ENCODE results near the gene RXFP4. TPM values are rescaled to one million over a fixed set of nuclear protein-coding genes. Genes with fewer than 3 reads are reported as not detected.

The RXFP4 gene
- total and polyA plus RNA-seq, 10 donors = 0.06 to 0.88 TPM; not detected in 8

DNA sequence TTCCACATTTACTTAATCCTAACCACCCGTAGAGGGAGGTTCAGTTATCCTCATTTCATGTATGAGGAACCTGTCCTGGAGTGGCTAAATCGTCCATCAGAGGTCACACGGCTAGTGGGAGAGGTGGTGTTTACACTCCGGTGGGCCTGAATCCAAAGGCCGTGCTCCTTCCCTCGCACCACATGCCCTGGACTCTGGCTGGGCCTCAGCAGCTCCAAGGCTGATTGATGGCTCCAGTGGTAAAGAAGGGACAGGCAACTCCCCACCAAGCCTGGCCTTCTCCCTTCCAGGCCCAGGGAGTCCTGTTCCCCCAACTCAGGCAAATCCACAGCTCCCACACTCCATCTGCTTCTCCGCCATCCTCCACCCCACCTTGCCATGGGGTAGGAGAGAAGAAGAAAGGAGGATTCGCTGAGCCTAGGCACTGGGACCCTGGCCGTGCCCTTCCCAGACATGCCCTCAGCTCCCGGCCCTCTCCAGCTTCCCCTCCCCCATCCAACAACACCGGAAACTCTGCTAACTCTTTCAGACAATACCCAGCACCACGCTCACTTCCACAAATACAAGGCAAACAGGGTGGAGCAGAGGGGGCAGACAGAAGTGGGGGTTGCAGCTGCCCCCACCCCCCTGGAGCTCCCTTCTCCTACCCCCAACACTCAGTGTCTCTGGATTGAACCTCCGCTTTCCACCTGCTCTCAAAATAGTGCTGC lies 26.1 kb downstream of the RXFP4 start:
- Histone ChIP-seq H3K4me3 (peak overlapping the region in 3 of 8 donors; percentile 0 to 41 (median 13)), H3K36me3 (peaks cover 3 to 89% (median 61%) of the 10 kb centered on the region in 6 donors), H3K4me1 (peaks cover 66 to 97% (median 83%) of the 10 kb centered on the region in 6 donors), H3K9me3 (no peaks in the 10 kb centered on the region), H3K27me3 (replicated peaks in 1 of 7) (no peaks in the 10 kb centered on the region), H3K27ac (peak overlapping the region; percentile 55 to 99 (median 92))
- 26 to 43% (median 29%) methylated on average over 10 to 13 of the region's 13 CpGs for WGBS, 5 donors
- TF ChIP-seq POLR2AphosphoS5 (IDR thresholded peaks at IDR 0.05) (peak; percentile 56 to 59 (median 57)), CTCF (IDR thresholded peaks at IDR 0.05 in 8 of 11, conservative IDR thresholded peaks at IDR 0.05 in 3 of 11) (no peak)
- intact Hi-C loops (cut with DNase I; ENCODE audit: low total_unique reads) = no loop called here
- DNase-seq = peak; percentile 79

DNA sequence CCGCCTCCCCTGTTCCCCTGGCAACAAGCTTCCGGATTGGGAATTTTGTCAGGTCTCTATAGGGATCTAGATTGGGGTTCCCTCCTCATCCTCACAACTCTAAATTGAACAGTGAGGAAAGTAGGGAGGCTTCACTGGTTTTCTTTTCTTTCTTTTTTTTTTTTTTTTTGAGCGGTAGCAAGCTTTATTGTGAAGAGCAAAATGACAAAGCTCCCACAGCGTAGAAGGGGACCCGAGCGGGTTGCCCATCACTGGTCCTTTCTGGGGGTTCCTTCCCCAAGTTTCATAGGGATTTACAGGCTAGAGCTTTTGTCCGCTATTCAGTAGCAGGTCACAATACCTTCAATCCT lies 26.6 kb downstream of the RXFP4 start:
- H3K27ac ChIP-seq = peak overlapping the region; percentile 55 to 99 (median 92)
- H3K4me3 ChIP-seq = peak overlapping the region in 3 of 8 donors; percentile 0 to 41 (median 13)
- DNase-seq = no peak
- WGBS, 5 donors = 48 to 69% (median 53%) methylated on average over 7 of the region's 7 CpGs
- H3K27me3 ChIP-seq (replicated peaks in 1 of 7) = no peaks in the 10 kb centered on the region
- no peaks in the 10 kb centered on the region for H3K9me3 ChIP-seq
- peaks cover 3 to 89% (median 56%) of the 10 kb centered on the region in 6 donors for H3K36me3 ChIP-seq
- intact Hi-C loops (cut with DNase I; ENCODE audit: low total_unique reads) = no loop called here
- TF ChIP-seq CTCF (IDR thresholded peaks at IDR 0.05 in 8 of 11, conservative IDR thresholded peaks at IDR 0.05 in 3 of 11) (no peak), POLR2AphosphoS5 (IDR thresholded peaks at IDR 0.05) (no peak), POLR2A (IDR thresholded peaks at IDR 0.05) (no peak)
- peaks cover 67 to 97% (median 83%) of the 10 kb centered on the region in 6 donors for H3K4me1 ChIP-seq

DNA sequence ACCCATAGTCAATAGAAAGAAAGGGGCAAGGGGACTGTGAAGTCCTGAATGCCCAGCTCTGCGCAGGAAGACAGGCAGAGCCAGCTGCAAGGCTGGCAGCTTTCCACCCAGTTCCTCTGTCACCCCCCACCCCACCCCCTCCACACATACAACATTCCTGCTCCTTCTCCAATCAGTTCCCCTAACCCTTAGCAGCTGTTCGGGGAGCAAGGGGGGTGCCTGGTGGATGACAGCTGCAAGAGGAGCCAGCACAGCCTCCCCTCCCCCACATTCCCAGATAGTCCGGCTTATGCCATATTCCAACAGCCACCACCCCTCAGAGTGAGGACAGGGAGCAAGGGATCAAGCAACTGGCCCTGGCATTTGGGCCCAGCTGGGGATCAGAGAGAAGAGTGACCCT lies 27.2 kb downstream of the RXFP4 start:
- Histone ChIP-seq H3K27ac (peak overlapping the region; percentile 55 to 99 (median 92)), H3K9me3 (no peaks in the 10 kb centered on the region), H3K36me3 (peaks cover 3 to 89% (median 50%) of the 10 kb centered on the region in 6 donors), H3K4me3 (peak overlapping the region in 1 of 8 donors; percentile 41), H3K4me1 (peaks cover 74 to 97% (median 84%) of the 10 kb centered on the region in 6 donors), H3K27me3 (replicated peaks in 1 of 7) (no peaks in the 10 kb centered on the region)
- TF ChIP-seq POLR2AphosphoS5 (IDR thresholded peaks at IDR 0.05) = no peak
- no peak for TF ChIP-seq CTCF (IDR thresholded peaks at IDR 0.05 in 8 of 11, conservative IDR thresholded peaks at IDR 0.05 in 3 of 11)
- TF ChIP-seq POLR2A (IDR thresholded peaks at IDR 0.05) = no peak
- DNase-seq = no peak
- WGBS, 5 donors = 37 to 64% (median 47%) methylated on average over 3 of the region's 3 CpGs
- intact Hi-C loops (cut with DNase I; ENCODE audit: low total_unique reads) = no loop called here

- Histone ChIP-seq H3K27me3 (replicated peaks in 1 of 7) (no peaks in the 10 kb centered on the region), H3K9me3 (no peaks in the 10 kb centered on the region), H3K4me1 (peaks cover 81 to 100% (median 91%) of the 10 kb centered on the region in 6 donors), H3K27ac (peak overlapping the region; percentile 60 to 99 (median 92)), H3K4me3 (peak overlapping the region in 1 of 8 donors; percentile 41), H3K36me3 (peaks cover 2 to 89% (median 44%) of the 10 kb centered on the region in 6 donors)
- WGBS, 5 donors = 59 to 80% (median 72%) methylated on average over 7 to 9 of the region's 9 CpGs
- no peak for TF ChIP-seq POLR2A (IDR thresholded peaks at IDR 0.05)
- TF ChIP-seq CTCF (IDR thresholded peaks at IDR 0.05 in 8 of 11, conservative IDR thresholded peaks at IDR 0.05 in 3 of 11) = no peak
- peak; percentile 14 to 65 (median 38) for TF ChIP-seq POLR2AphosphoS5 (IDR thresholded peaks at IDR 0.05)
- intact Hi-C loops (cut with DNase I; ENCODE audit: low total_unique reads) = no loop called here
- no peak for DNase-seq
Measured at GRCh38 chr1:155969377-155969791, 27.9 kb downstream of the RXFP4 start.
